ENCODE results near the gene CDH22. TPM values are rescaled to one million over a fixed set of nuclear protein-coding genes. Genes with fewer than 3 reads are reported as not detected.

The CDH22 gene
- polyA plus RNA-seq, 1 donor from 2014 or later: 2.1 TPM

GRCh38 chr20:46128310-46129151, 179.8 kb downstream of the CDH22 start:
- H3K9me2 ChIP-seq (ENCODE audit: insufficient read depth, low read length): no peaks in the 10 kb centered on the region
- no peak overlapping the region for H3K9ac ChIP-seq (ENCODE audit: low read length)
- no peaks in the 10 kb centered on the region for H3K79me2 ChIP-seq (replicated peaks; ENCODE audit: insufficient read depth, low read length)
- no peak overlapping the region for H3K4me3 ChIP-seq (ENCODE audit: low read length)
- no peak overlapping the region for H3K4me2 ChIP-seq (ENCODE audit: low read length)
- no peak overlapping the region for H2AFZ ChIP-seq (ENCODE audit: low read depth, low read length)
- H3K27me3 ChIP-seq (ENCODE audit: insufficient read depth, low read depth, low read length): peaks cover 24% of the 10 kb centered on the region
- TF ChIP-seq MXI1 (conservative IDR thresholded peaks at IDR 0.05; ENCODE audit: poor library complexity, severe bottlenecking) (no peak), EZH2 (IDR thresholded peaks at IDR 0.05; ENCODE audit: borderline replicate concordance, insufficient read depth, low read length, poor library complexity, severe bottlenecking) (no peak), CTCF (IDR thresholded peaks at IDR 0.05; ENCODE audit: poor library complexity, severe bottlenecking) (peak; percentile 66), RAD21 (conservative IDR thresholded peaks at IDR 0.05) (peak; percentile 69), EP300 (conservative IDR thresholded peaks at IDR 0.05; ENCODE audit: poor library complexity, severe bottlenecking) (no peak), TAF1 (IDR thresholded peaks at IDR 0.05; ENCODE audit: low read depth) (no peak), SMC3 (conservative IDR thresholded peaks at IDR 0.05; ENCODE audit: poor library complexity) (peak; percentile 69), POLR2AphosphoS5 (IDR thresholded peaks at IDR 0.05) (no peak)
- TF ChIP-seq, protein P1, sequence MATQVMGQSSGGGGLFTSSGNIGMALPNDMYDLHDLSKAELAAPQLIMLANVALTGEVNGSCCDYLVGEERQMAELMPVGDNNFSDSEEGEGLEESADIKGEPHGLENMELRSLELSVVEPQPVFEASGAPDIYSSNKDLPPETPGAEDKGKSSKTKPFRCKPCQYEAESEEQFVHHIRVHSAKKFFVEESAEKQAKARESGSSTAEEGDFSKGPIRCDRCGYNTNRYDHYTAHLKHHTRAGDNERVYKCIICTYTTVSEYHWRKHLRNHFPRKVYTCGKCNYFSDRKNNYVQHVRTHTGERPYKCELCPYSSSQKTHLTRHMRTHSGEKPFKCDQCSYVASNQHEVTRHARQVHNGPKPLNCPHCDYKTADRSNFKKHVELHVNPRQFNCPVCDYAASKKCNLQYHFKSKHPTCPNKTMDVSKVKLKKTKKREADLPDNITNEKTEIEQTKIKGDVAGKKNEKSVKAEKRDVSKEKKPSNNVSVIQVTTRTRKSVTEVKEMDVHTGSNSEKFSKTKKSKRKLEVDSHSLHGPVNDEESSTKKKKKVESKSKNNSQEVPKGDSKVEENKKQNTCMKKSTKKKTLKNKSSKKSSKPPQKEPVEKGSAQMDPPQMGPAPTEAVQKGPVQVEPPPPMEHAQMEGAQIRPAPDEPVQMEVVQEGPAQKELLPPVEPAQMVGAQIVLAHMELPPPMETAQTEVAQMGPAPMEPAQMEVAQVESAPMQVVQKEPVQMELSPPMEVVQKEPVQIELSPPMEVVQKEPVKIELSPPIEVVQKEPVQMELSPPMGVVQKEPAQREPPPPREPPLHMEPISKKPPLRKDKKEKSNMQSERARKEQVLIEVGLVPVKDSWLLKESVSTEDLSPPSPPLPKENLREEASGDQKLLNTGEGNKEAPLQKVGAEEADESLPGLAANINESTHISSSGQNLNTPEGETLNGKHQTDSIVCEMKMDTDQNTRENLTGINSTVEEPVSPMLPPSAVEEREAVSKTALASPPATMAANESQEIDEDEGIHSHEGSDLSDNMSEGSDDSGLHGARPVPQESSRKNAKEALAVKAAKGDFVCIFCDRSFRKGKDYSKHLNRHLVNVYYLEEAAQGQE (IDR thresholded peaks at IDR 0.05; ENCODE audit: borderline replicate concordance): no peak
- no peaks in the 10 kb centered on the region for H3K36me3 ChIP-seq (ENCODE audit: insufficient read depth, low read length)
- no peaks in the 10 kb centered on the region for H3F3A ChIP-seq (ENCODE audit: insufficient read depth, low read length, poor library complexity, severe bottlenecking)
- H3K27ac ChIP-seq (ENCODE audit: low read length): no peak overlapping the region
- no peaks in the 10 kb centered on the region for H4K20me1 ChIP-seq (ENCODE audit: insufficient read depth)
- no peaks in the 10 kb centered on the region for H3K9me3 ChIP-seq (ENCODE audit: low read length)

- no peaks in the 10 kb centered on the region for H3F3A ChIP-seq (ENCODE audit: insufficient read depth, low read length, poor library complexity, severe bottlenecking)
- H3K27ac ChIP-seq (ENCODE audit: low read length): no peak overlapping the region
- H2AFZ ChIP-seq (ENCODE audit: low read depth, low read length): no peak overlapping the region
- H4K20me1 ChIP-seq (ENCODE audit: insufficient read depth): no peaks in the 10 kb centered on the region
- no peaks in the 10 kb centered on the region for H3K9me3 ChIP-seq (ENCODE audit: low read length)
- no peaks in the 10 kb centered on the region for H3K36me3 ChIP-seq (ENCODE audit: insufficient read depth, low read length)
- no peak overlapping the region for H3K4me3 ChIP-seq (ENCODE audit: low read length)
- no peak overlapping the region for H3K9ac ChIP-seq (ENCODE audit: low read length)
- TF ChIP-seq CTCF (IDR thresholded peaks at IDR 0.05; ENCODE audit: poor library complexity, severe bottlenecking) (no peak), MXI1 (conservative IDR thresholded peaks at IDR 0.05; ENCODE audit: poor library complexity, severe bottlenecking) (no peak), RAD21 (conservative IDR thresholded peaks at IDR 0.05) (no peak), EZH2 (IDR thresholded peaks at IDR 0.05; ENCODE audit: borderline replicate concordance, insufficient read depth, low read length, poor library complexity, severe bottlenecking) (no peak), POLR2AphosphoS5 (IDR thresholded peaks at IDR 0.05) (no peak), SMC3 (conservative IDR thresholded peaks at IDR 0.05; ENCODE audit: poor library complexity) (no peak), TAF1 (IDR thresholded peaks at IDR 0.05; ENCODE audit: low read depth) (no peak), EP300 (conservative IDR thresholded peaks at IDR 0.05; ENCODE audit: poor library complexity, severe bottlenecking) (no peak)
- TF ChIP-seq, protein P1 (IDR thresholded peaks at IDR 0.05; ENCODE audit: borderline replicate concordance): no peak
- peaks cover 24% of the 10 kb centered on the region for H3K27me3 ChIP-seq (ENCODE audit: insufficient read depth, low read depth, low read length)
- H3K79me2 ChIP-seq (replicated peaks; ENCODE audit: insufficient read depth, low read length): no peaks in the 10 kb centered on the region
- H3K9me2 ChIP-seq (ENCODE audit: insufficient read depth, low read length): no peaks in the 10 kb centered on the region
- H3K4me2 ChIP-seq (ENCODE audit: low read length): no peak overlapping the region
These were observed 180.8 kb downstream of the CDH22 start for GRCh38 chr20:46127396-46128010.

Measured in neural cell (in vitro differentiated cells).